Endothelial cell of umbilical vein (primary cell): ENCODE data around the gene CDC45.

Experiments
- CTCF ChIP-seq, 2 donors: IDR thresholded peaks; 1 replicate in 1 of 2; 2 replicates in 1 of 2; pipeline ENCODE4 v1.5.1; 2011; ENCODE audit warnings: low read length in 2 of 2, mild to moderate bottlenecking in 2 of 2, moderate library complexity in 2 of 2, control low read depth in 1 of 2, inconsistent platforms in 1 of 2, low read depth in 1 of 2; ENCODE audit not compliant: insufficient read depth in 1 of 2; ENCODE audit errors: extremely low read depth in 1 of 2
- EZH2 ChIP-seq: IDR thresholded peaks from 2 replicates; pipeline ENCODE4 v1.6.1; 2012; ENCODE audit warnings: borderline replicate concordance, low read depth, mild to moderate bottlenecking, moderate library complexity, low read length, inconsistent platforms; ENCODE audit not compliant: severe bottlenecking
- FOS ChIP-seq: IDR thresholded peaks from 2 replicates; pipeline ENCODE4 v1.6.1; 2011; ENCODE audit warnings: mild to moderate bottlenecking, low read length, moderate library complexity, borderline replicate concordance; ENCODE audit not compliant: insufficient read depth
- MAX ChIP-seq: IDR thresholded peaks from 2 replicates; pipeline ENCODE4 v1.6.1; 2011; ENCODE audit not compliant: insufficient read depth, insufficient read length
- MYC ChIP-seq: IDR thresholded peaks from one replicate; pipeline ENCODE4 v1.6.1; 2011; ENCODE audit warnings: mild to moderate bottlenecking, low read depth, low read length
- POLR2A ChIP-seq: IDR thresholded peaks from 2 replicates; pipeline ENCODE4 v1.6.1; 2012; ENCODE audit warnings: low read depth, mild to moderate bottlenecking, control low read depth, low read length
- POLR2AphosphoS5 ChIP-seq: IDR thresholded peaks from 2 replicates; pipeline ENCODE4 v1.6.1; 2012; ENCODE audit warnings: low read depth, mild to moderate bottlenecking, control low read depth, low read length, moderate library complexity; ENCODE audit not compliant: insufficient read depth

GRCh38 chr22:19440411-19441195 lies 39.1 kb upstream of the CDC45 start:
- TF ChIP-seq CTCF (IDR thresholded peaks at IDR 0.05; ENCODE audit: extremely low read depth in 1 of 2, insufficient read depth in 1 of 2, low read depth in 1 of 2, low read length in 2 of 2), result no peak
- TF ChIP-seq MAX, result no peak
- no peak for TF ChIP-seq FOS
- TF ChIP-seq POLR2A, result no peak
- TF ChIP-seq EZH2, result no peak
- no peak for TF ChIP-seq POLR2AphosphoS5
- TF ChIP-seq MYC, result no peak
